ENCODE data around the gene GAB1. TPM values are rescaled to one million over a fixed set of nuclear protein-coding genes. Genes with fewer than 3 reads are reported as not detected.
A peak's percentile ranks its signal among the peaks of the same experiment; 100 is the strongest.

The GAB1 gene
- total and polyA plus RNA-seq, 2 donors from 2014 or later, result 3.6 to 38.0 TPM

- no peaks in the 10 kb centered on the region for H3K36me3 ChIP-seq (ENCODE audit: control insufficient read depth in 2 of 3, insufficient read depth in 3 of 3, low read length in 3 of 3)
- peaks cover 2 to 57% (median 24%) of the 10 kb centered on the region in 3 donors for H3K4me1 ChIP-seq (ENCODE audit: control insufficient read depth in 2 of 3, insufficient read depth in 2 of 3, low read depth in 1 of 3, low read length in 3 of 3)
- peak overlapping the region in 1 of 3 donors; percentile 5 for H3K4me3 ChIP-seq (ENCODE audit: low read length in 3 of 3)
- FAIRE-seq (no peak), DNase-seq (no peak)
- intact Hi-C loops (cut with DNase I), result no loop called here
- no peaks in the 10 kb centered on the region for H3K9me3 ChIP-seq (ENCODE audit: control insufficient read depth in 2 of 3, insufficient read depth in 1 of 3, low read length in 3 of 3)
- H3K27me3 ChIP-seq (ENCODE audit: control insufficient read depth, insufficient read depth, low read length), result no peaks in the 10 kb centered on the region
- H3K9ac ChIP-seq (ENCODE audit: low read length in 3 of 3), result no peak overlapping the region
- H3K27ac ChIP-seq (ENCODE audit: low read depth in 2 of 2, low read length in 2 of 2), result no peak overlapping the region
- TF ChIP-seq, protein P1, sequence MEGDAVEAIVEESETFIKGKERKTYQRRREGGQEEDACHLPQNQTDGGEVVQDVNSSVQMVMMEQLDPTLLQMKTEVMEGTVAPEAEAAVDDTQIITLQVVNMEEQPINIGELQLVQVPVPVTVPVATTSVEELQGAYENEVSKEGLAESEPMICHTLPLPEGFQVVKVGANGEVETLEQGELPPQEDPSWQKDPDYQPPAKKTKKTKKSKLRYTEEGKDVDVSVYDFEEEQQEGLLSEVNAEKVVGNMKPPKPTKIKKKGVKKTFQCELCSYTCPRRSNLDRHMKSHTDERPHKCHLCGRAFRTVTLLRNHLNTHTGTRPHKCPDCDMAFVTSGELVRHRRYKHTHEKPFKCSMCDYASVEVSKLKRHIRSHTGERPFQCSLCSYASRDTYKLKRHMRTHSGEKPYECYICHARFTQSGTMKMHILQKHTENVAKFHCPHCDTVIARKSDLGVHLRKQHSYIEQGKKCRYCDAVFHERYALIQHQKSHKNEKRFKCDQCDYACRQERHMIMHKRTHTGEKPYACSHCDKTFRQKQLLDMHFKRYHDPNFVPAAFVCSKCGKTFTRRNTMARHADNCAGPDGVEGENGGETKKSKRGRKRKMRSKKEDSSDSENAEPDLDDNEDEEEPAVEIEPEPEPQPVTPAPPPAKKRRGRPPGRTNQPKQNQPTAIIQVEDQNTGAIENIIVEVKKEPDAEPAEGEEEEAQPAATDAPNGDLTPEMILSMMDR (IDR thresholded peaks at IDR 0.05; ENCODE audit: borderline replicate concordance, extremely low read depth, insufficient read depth), result no peak
Observed at GRCh38 chr4:143403553-143403820, 66.8 kb downstream of the GAB1 start.

GRCh38 chr4:143404555-143404954 lies 67.9 kb downstream of the GAB1 start:
- Histone ChIP-seq H3K36me3 (ENCODE audit: control insufficient read depth in 2 of 3, insufficient read depth in 3 of 3, low read length in 3 of 3) (no peaks in the 10 kb centered on the region), H3K4me1 (ENCODE audit: control insufficient read depth in 2 of 3, insufficient read depth in 2 of 3, low read depth in 1 of 3, low read length in 3 of 3) (peaks cover 2 to 54% (median 24%) of the 10 kb centered on the region in 3 donors), H3K9me3 (ENCODE audit: control insufficient read depth in 2 of 3, insufficient read depth in 1 of 3, low read length in 3 of 3) (no peaks in the 10 kb centered on the region), H3K27ac (ENCODE audit: low read depth in 2 of 2, low read length in 2 of 2) (no peak overlapping the region), H3K4me3 (ENCODE audit: low read length in 3 of 3) (peak overlapping the region in 2 of 3 donors; percentile 20 to 31), H3K27me3 (ENCODE audit: control insufficient read depth, insufficient read depth, low read length) (no peaks in the 10 kb centered on the region), H3K9ac (ENCODE audit: low read length in 3 of 3) (no peak overlapping the region)
- intact Hi-C loops (cut with DNase I), result no loop called here
- TF ChIP-seq, protein P1 (IDR thresholded peaks at IDR 0.05; ENCODE audit: borderline replicate concordance, extremely low read depth, insufficient read depth), result no peak
- FAIRE-seq, result no peak
- DNase-seq, result peak in 4 of 5 donors; percentile 29 to 54 (median 38)

- H3K4me3 ChIP-seq (ENCODE audit: low read length in 3 of 3), result peak overlapping the region in 2 of 3 donors; percentile 14 to 31
- intact Hi-C loops (cut with DNase I), result no loop called here
- H3K36me3 ChIP-seq (ENCODE audit: control insufficient read depth in 2 of 3, insufficient read depth in 3 of 3, low read length in 3 of 3), result no peaks in the 10 kb centered on the region
- H3K9me3 ChIP-seq (ENCODE audit: control insufficient read depth in 2 of 3, insufficient read depth in 1 of 3, low read length in 3 of 3), result no peaks in the 10 kb centered on the region
- no peak for DNase-seq
- FAIRE-seq, result no peak
- peaks cover 2 to 49% (median 24%) of the 10 kb centered on the region in 3 donors for H3K4me1 ChIP-seq (ENCODE audit: control insufficient read depth in 2 of 3, insufficient read depth in 2 of 3, low read depth in 1 of 3, low read length in 3 of 3)
- TF ChIP-seq, protein P1 (IDR thresholded peaks at IDR 0.05; ENCODE audit: borderline replicate concordance, extremely low read depth, insufficient read depth), result no peak
- no peak overlapping the region for H3K9ac ChIP-seq (ENCODE audit: low read length in 3 of 3)
- H3K27me3 ChIP-seq (ENCODE audit: control insufficient read depth, insufficient read depth, low read length), result no peaks in the 10 kb centered on the region
- H3K27ac ChIP-seq (ENCODE audit: low read depth in 2 of 2, low read length in 2 of 2), result peak overlapping the region in 1 of 2 donors; percentile 61
Observed at GRCh38 chr4:143405075-143405730, 68.5 kb downstream of the GAB1 start.

DNA sequence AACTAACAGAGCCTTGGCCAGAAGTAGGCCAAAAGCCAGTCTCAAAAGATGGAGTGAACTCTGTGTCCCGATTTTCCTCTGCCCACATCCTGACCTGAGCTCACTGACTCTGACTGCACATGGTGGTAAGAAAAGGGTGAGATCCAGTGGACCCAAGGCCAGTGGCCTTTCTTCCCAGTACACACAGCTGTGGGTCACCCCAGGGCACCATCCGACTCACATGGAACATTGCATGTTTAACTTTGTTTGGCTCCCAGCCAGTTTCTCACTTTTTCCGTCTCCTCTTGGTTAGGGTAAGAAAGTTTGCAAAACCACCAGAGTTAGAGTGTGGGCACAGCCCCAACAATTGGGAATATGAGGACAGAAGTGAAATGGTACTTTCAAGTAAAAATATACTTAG lies 69.8 kb downstream of the GAB1 start:
- no peak for FAIRE-seq

More for the DNA sequence above, 69.8 kb downstream of the GAB1 start:
- peaks cover 2 to 57% (median 28%) of the 10 kb centered on the region in 3 donors for H3K4me1 ChIP-seq (ENCODE audit: control insufficient read depth in 2 of 3, insufficient read depth in 2 of 3, low read depth in 1 of 3, low read length in 3 of 3)
- TF ChIP-seq, protein P1 (IDR thresholded peaks at IDR 0.05; ENCODE audit: borderline replicate concordance, extremely low read depth, insufficient read depth), result no peak
- H3K4me3 ChIP-seq (ENCODE audit: low read length in 3 of 3), result no peak overlapping the region
- H3K27ac ChIP-seq (ENCODE audit: low read depth in 2 of 2, low read length in 2 of 2), result peak overlapping the region; percentile 19 to 45
- no peaks in the 10 kb centered on the region for H3K36me3 ChIP-seq (ENCODE audit: control insufficient read depth in 2 of 3, insufficient read depth in 3 of 3, low read length in 3 of 3)
- no peak overlapping the region for H3K9ac ChIP-seq (ENCODE audit: low read length in 3 of 3)
- peak in 2 of 5 donors; percentile 30 to 80 for DNase-seq
- no peaks in the 10 kb centered on the region for H3K9me3 ChIP-seq (ENCODE audit: control insufficient read depth in 2 of 3, insufficient read depth in 1 of 3, low read length in 3 of 3)
- H3K27me3 ChIP-seq (ENCODE audit: control insufficient read depth, insufficient read depth, low read length), result no peaks in the 10 kb centered on the region
- intact Hi-C loops (cut with DNase I), result no loop called here

All from kidney (tissue), 14 donors.